ENCODE results near the gene SPAG9. TPM values are rescaled to one million over a fixed set of nuclear protein-coding genes. Genes with fewer than 3 reads are reported as not detected.
A peak's percentile ranks its signal among the peaks of the same experiment; 100 is the strongest.

The SPAG9 gene
- total and polyA plus RNA-seq, 2 experiments from 2014 or later: 12.1 to 66.2 TPM

GRCh38 chr17:51060396-51060795 is 60.3 kb downstream of the SPAG9 start:
- Histone ChIP-seq H3K4me3 (no peak overlapping the region), H3K36me3 (no peaks in the 10 kb centered on the region), H3K4me1 (ENCODE audit: low read depth) (peaks cover 13% of the 10 kb centered on the region), H3K27me3 (no peaks in the 10 kb centered on the region), H3K9me3 (ENCODE audit: low read depth) (no peaks in the 10 kb centered on the region), H3K27ac (no peak overlapping the region)
- TF ChIP-seq, protein P1, sequence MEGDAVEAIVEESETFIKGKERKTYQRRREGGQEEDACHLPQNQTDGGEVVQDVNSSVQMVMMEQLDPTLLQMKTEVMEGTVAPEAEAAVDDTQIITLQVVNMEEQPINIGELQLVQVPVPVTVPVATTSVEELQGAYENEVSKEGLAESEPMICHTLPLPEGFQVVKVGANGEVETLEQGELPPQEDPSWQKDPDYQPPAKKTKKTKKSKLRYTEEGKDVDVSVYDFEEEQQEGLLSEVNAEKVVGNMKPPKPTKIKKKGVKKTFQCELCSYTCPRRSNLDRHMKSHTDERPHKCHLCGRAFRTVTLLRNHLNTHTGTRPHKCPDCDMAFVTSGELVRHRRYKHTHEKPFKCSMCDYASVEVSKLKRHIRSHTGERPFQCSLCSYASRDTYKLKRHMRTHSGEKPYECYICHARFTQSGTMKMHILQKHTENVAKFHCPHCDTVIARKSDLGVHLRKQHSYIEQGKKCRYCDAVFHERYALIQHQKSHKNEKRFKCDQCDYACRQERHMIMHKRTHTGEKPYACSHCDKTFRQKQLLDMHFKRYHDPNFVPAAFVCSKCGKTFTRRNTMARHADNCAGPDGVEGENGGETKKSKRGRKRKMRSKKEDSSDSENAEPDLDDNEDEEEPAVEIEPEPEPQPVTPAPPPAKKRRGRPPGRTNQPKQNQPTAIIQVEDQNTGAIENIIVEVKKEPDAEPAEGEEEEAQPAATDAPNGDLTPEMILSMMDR (IDR thresholded peaks at IDR 0.05; ENCODE audit: low read depth, low read length): no peak
- DNase-seq (ENCODE audit: low read depth in 1 of 2, low spot score in 1 of 2): no peak

DNA sequence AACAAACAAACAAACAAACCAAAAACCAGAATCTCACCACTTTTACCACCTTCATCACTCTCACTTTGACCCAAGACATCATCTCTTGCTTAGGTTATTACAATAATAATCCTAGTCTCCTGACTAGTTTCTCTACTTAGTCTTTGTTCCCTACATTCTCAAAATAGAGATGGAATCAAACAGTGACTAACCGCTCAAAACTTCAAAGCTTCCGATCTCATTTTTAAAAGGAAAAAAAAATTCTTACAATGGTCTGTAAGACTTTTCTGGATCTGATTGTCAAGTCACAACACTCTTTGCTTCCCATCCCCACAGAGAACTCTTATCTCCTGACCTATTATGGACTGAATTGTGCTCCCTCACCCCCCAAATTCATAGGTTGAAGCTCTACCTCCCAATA is 60.9 kb downstream of the SPAG9 start:
- H3K36me3 ChIP-seq: no peaks in the 10 kb centered on the region
- peak in 1 of 2 donors; percentile 25 for DNase-seq (ENCODE audit: low read depth in 1 of 2, low spot score in 1 of 2)
- no peak overlapping the region for H3K4me3 ChIP-seq
- H3K9me3 ChIP-seq (ENCODE audit: low read depth): no peaks in the 10 kb centered on the region
- peaks cover 13% of the 10 kb centered on the region for H3K4me1 ChIP-seq (ENCODE audit: low read depth)
- no peak overlapping the region for H3K27ac ChIP-seq
- H3K27me3 ChIP-seq: no peaks in the 10 kb centered on the region
- TF ChIP-seq, protein P1 (IDR thresholded peaks at IDR 0.05; ENCODE audit: low read depth, low read length): no peak

DNA sequence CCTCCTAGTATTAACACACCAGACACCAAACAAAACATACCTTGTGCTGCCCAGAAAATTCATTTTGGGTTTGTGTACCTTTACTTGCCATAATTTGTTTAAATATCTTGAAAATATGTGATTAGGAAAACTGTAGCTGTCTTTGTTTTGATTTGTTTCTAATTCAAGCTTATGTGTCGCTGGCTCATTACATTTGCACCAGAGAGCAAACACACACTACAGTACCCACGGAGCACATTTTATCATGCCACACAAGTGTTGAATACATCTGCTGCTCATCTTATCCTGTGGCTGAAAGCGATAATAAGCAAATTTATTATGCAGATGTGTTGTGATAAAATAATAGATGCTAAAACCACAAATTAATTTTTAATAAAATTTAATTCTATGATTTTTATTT is 63.1 kb downstream of the SPAG9 start:
- no peaks in the 10 kb centered on the region for H3K9me3 ChIP-seq (ENCODE audit: low read depth)
- no peaks in the 10 kb centered on the region for H3K36me3 ChIP-seq
- peaks cover 13% of the 10 kb centered on the region for H3K4me1 ChIP-seq (ENCODE audit: low read depth)
- H3K27ac ChIP-seq: peak overlapping the region; percentile 93
- no peak for DNase-seq (ENCODE audit: low read depth in 1 of 2, low spot score in 1 of 2)
- no peak overlapping the region for H3K4me3 ChIP-seq
- TF ChIP-seq, protein P1 (IDR thresholded peaks at IDR 0.05; ENCODE audit: low read depth, low read length): no peak
- H3K27me3 ChIP-seq: no peaks in the 10 kb centered on the region

DNA sequence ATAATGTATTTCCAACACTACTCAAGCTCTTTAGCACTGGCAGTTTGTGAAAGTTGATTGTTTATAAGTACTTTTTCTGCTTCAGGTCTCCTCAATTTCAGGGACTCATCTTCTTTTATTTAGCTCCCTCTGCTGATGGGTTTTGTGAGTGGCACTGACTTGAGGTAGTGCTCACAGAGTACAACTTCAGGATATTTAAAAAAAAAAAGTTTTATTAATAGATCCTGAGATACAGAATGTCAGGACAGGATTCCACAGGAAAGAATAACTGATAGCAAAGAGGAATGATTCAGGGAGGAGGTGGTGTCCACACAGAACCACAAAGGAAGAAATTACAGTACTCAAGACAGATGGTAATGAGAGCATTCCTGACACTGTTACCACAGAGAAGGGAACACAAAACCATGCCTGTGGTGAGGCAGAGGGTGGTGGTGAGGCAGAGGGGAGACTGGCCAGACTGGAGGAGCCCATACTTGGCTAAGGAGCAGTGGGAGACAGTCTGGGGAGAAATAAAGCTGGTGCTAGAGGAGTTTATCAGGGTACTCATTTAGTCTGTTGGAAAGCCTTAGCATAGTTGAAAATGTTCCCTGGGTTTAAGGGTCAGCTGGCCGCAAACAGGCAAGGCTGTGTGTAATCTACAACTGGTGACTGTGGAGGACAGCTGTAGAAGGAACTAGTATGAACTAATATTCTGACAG is 63.7 kb downstream of the SPAG9 start:
- Histone ChIP-seq H3K27ac (peak overlapping the region; percentile 93), H3K36me3 (no peaks in the 10 kb centered on the region), H3K4me3 (no peak overlapping the region), H3K27me3 (no peaks in the 10 kb centered on the region), H3K9me3 (ENCODE audit: low read depth) (no peaks in the 10 kb centered on the region), H3K4me1 (ENCODE audit: low read depth) (peaks cover 13% of the 10 kb centered on the region)
- TF ChIP-seq, protein P1 (IDR thresholded peaks at IDR 0.05; ENCODE audit: low read depth, low read length): peak; percentile 72
- peak; percentile 56 to 88 for DNase-seq (ENCODE audit: low read depth in 1 of 2, low spot score in 1 of 2)

DNA sequence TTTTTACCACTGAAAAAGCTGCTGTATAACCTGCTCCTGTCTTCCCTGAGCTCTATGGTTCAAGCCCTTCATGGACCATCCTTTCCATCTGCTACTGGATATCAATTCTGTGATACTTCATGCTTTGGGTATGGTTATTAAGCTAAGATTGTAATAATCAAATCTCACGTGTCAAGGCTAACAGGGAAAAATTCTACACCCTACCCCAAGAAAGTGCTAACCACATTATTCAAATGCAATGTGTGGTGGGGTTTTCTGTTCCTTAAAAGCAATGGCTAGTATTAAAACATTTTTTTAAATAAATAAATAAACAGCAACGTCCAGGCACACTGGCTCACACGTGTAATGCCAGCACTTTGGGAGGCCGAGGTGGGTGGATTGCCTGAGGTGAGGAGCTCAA is 65.9 kb downstream of the SPAG9 start:
- H3K27me3 ChIP-seq: no peaks in the 10 kb centered on the region
- no peaks in the 10 kb centered on the region for H3K9me3 ChIP-seq (ENCODE audit: low read depth)
- H3K4me3 ChIP-seq: no peak overlapping the region
- TF ChIP-seq, protein P1 (IDR thresholded peaks at IDR 0.05; ENCODE audit: low read depth, low read length): no peak
- no peak overlapping the region for H3K27ac ChIP-seq
- no peak for DNase-seq (ENCODE audit: low read depth in 1 of 2, low spot score in 1 of 2)
- H3K36me3 ChIP-seq: no peaks in the 10 kb centered on the region
- peaks cover 13% of the 10 kb centered on the region for H3K4me1 ChIP-seq (ENCODE audit: low read depth)
